GM23248 (cell line): ENCODE results near the gene VWA1.

Experiments used
- EZH2 ChIP-seq: fragments of 200-600 bp; sonication (generic); IDR thresholded peaks from 2 replicates; pipeline ENCODE4 v1.6.1; 2018; ENCODE audit warnings: antibody characterized with exemption, mild to moderate bottlenecking; ENCODE audit not compliant: insufficient read depth, poor library complexity, severe bottlenecking
- EZH2phosphoT487 ChIP-seq: fragments of 200-600 bp; sonication (generic); IDR thresholded peaks from 2 replicates; pipeline ENCODE4 v1.6.1; 2018; ENCODE audit warnings: antibody characterized with exemption, moderate library complexity, mild to moderate bottlenecking, low read depth; ENCODE audit not compliant: insufficient read depth

DNA sequence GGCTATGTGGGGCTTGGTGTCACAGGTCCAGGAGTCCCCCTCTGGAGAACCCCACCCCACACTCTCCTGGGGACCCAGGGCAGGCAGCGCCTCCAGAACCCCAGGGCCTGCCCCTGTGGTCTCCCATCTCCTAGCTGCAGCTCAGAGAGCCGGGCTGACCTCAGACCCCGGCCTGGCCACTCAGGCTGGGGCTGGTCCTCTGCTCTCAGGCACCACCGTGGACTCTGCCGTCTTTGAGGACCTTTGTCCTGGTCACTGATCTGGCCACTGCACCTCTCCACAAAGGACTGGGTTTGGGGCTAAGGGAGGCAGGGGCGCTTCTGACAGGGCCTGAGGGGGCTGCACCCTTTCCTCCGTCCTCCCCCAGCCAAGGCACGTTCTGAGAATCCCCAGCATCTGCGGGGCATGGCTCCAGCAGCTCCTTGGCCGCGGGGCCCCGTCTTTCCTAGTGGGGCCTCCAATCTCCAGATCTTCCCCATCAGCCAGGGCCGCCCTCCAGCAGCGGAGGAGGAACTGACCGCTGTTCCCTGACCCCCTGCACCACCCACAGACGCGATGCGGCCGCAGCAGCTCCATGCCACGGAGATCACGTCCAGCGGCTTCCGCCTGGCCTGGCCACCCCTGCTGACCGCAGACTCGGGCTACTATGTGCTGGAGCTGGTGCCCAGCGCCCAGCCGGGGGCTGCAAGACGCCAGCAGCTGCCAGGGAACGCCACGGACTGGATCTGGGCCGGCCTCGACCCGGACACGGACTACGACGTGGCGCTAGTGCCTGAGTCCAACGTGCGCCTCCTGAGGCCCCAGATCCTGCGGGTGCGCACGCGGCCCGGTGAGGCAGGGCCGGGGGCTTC, 3.3 kb downstream of the VWA1 start:
- TF ChIP-seq EZH2phosphoT487: no peak
- no peak for TF ChIP-seq EZH2
